Choroid plexus epithelial cell (primary cell): ENCODE measurements around the gene MAJIN.

Experiments used
- DNase-seq: peaks from one replicate; pipeline ENCODE4 v3.0.0-alpha.2; 2010; ENCODE audit warnings: low read depth
- H3K4me3 ChIP-seq: 2 replicates; pipeline ENCODE4 v1.5.1; 2011; ENCODE audit warnings: low read depth, mild to moderate bottlenecking, control low read depth, low read length, moderate library complexity
- TF ChIP-seq, protein P1 (sequence below): conservative IDR thresholded peaks from 2 replicates; pipeline ENCODE4 v1.5.1; 2011; ENCODE audit warnings: low read depth, mild to moderate bottlenecking, control low read depth, inconsistent platforms, low read length, moderate library complexity

Gene MAJIN

DNA sequence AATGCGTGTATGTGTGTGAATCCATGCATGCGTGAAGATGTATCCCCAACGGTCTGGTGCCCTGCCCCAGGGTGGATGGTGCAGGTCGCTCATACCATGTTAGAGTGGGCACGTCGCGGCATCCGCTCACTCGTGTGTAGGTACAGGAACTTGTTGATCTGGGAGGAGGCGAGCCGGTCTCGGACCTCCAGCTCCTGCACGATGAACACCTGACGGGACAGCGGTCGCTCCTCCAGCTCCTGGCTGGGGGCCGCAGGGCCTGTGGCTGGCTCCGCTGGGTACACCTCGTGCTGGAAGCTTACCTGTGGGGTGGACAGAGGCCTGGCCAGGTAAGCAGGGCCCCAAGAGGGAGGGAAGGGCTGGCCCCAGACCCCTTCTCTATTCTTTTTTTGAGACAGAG lies 73.4 kb downstream of the MAJIN start:
- no peak for DNase-seq
- TF ChIP-seq, protein P1, sequence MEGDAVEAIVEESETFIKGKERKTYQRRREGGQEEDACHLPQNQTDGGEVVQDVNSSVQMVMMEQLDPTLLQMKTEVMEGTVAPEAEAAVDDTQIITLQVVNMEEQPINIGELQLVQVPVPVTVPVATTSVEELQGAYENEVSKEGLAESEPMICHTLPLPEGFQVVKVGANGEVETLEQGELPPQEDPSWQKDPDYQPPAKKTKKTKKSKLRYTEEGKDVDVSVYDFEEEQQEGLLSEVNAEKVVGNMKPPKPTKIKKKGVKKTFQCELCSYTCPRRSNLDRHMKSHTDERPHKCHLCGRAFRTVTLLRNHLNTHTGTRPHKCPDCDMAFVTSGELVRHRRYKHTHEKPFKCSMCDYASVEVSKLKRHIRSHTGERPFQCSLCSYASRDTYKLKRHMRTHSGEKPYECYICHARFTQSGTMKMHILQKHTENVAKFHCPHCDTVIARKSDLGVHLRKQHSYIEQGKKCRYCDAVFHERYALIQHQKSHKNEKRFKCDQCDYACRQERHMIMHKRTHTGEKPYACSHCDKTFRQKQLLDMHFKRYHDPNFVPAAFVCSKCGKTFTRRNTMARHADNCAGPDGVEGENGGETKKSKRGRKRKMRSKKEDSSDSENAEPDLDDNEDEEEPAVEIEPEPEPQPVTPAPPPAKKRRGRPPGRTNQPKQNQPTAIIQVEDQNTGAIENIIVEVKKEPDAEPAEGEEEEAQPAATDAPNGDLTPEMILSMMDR: no peak
- H3K4me3 ChIP-seq: no peak overlapping the region

GRCh38 chr11:64898076-64898445 lies 73.8 kb downstream of the MAJIN start:
- H3K4me3 ChIP-seq: no peak overlapping the region
- TF ChIP-seq, protein P1: no peak
- no peak for DNase-seq

GRCh38 chr11:64897381-64898075 lies 74.4 kb downstream of the MAJIN start:
- TF ChIP-seq, protein P1: no peak
- no peak for DNase-seq
- H3K4me3 ChIP-seq: no peak overlapping the region

DNA sequence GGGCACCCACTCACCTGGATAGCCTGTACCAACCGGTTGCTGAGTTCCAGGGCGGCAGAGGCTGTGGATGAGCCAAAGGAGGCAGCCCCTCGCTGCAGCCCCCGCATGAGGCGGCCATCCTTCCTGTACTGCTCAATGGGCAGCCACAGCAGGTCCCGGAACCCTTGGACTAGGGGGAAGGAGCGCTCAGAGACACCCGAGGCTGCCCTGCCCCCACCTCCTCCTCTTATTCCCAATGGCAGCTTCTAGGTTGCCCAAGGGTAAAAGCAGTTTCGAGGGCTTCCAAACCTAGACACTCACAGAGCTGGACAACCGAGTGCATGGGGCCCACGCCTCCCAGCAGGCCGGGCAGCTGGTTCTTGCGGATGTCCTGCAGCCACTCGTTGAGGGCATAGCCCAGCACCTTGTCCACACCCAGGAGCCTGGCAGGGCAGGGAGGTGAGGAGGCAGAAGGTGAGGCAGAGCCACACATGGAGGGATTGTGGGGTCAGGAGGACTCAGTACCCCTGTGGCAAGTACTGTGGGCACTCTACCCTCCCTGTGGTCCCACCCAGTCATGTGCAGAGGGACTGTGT lies 75.4 kb downstream of the MAJIN start:
- TF ChIP-seq, protein P1: no peak
- no peak overlapping the region for H3K4me3 ChIP-seq
- DNase-seq: no peak

DNA sequence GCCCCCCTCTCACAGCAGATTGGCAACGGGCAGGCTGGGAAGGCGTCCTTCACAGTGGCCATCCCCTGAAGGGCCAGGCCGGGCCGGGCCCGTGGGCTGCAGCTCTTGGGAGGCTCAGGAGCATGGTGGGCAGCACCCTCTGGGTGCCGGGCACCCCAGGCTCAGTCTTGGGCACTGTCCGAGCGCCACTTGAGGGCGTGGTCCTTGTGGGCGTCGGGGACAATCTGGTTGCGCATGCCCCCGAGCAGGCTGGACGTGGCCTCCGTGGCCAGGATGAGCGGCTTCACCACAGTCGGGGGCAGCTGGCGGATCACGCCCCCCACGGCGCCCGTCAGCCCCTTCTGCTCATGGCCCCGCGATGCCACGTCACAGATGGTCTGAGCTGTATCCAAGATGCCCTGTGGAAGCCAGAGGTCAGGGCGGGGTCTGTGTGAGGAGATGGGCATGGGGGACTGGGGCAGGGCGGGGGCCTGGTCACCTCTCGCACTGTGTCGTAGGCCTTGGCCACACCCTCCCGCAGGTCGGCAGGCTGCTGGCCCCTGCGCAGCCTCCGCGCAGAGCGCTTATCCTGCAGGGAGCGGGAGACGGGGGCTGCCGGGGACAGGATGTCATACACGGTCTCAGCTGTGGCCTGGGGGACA lies 77.0 kb downstream of the MAJIN start:
- TF ChIP-seq, protein P1: no peak
- no peak for DNase-seq
- H3K4me3 ChIP-seq: no peak overlapping the region

DNA sequence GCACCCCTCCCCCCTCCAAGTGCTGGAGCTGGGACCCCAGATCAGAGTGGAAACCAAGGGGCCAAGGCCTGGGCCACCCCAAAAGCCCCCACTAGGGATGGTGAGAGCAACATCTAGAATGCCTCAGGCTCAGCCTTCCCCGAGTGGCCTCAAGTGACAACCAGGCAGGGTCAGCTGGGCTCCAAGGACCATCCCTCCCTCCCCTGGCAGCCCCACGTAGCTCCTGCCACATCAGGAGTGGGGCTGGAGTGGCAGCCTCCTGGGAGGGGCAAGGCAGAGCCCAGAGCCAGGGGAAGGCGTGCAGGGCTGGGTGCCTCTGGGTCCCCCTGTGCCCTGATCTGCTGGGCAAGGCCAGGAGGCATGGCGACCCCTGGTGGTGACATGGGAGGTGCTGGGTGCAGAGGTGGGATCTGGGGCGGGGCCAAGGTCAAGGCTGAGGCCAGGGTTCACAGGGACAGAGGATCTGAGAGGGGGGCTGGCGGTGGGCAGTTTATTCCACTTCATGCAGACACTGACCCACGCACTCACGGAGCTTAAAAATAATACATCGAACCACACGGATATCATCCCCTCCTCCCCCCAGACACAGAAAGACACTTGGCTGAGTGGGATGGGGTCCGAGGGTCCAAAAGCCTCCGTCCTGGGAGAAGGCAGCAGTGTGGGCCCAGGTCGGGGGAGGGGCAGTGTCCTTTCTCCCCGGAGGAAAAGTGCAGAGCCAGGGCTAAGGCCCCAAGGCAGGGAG lies 77.7 kb downstream of the MAJIN start:
- peak; percentile 61 for DNase-seq
- TF ChIP-seq, protein P1: peak; percentile 83
- no peak overlapping the region for H3K4me3 ChIP-seq
